Measurements from ENCODE around the gene PTGER3. TPM values are rescaled to one million over a fixed set of nuclear protein-coding genes. Genes with fewer than 3 reads are reported as not detected.

PTGER3 gene
- total RNA-seq, 1 donor from 2014 or later = 2.5 TPM

GRCh38 chr1:71053146-71053545 is 5.5 kb upstream of the PTGER3 start:
- no peak overlapping the region for H3K27ac Mint-ChIP-seq (ENCODE audit: unreplicated experiment)
- peaks cover 2% of the 10 kb centered on the region for H3K36me3 Mint-ChIP-seq (ENCODE audit: low read depth)
- DNase-seq (ENCODE audit: low spot score) = no peak
- no peak overlapping the region for H3K4me3 Mint-ChIP-seq (ENCODE audit: unreplicated experiment)
- H3K9me3 Mint-ChIP-seq (ENCODE audit: low read depth) = no peaks in the 10 kb centered on the region
- no peak for TF ChIP-seq CTCF (IDR thresholded peaks at IDR 0.05)
- H3K27me3 Mint-ChIP-seq (ENCODE audit: low read depth) = peaks cover 10% of the 10 kb centered on the region
- H3K4me1 Mint-ChIP-seq (ENCODE audit: low read depth) = peaks cover 1% of the 10 kb centered on the region

GRCh38 chr1:71049951-71050598 is 2.5 kb upstream of the PTGER3 start:
- peak; percentile 89 for TF ChIP-seq CTCF (IDR thresholded peaks at IDR 0.05)
- no peak for DNase-seq (ENCODE audit: low spot score)
- Mint-ChIP-seq H3K27ac (ENCODE audit: unreplicated experiment) (no peak overlapping the region), H3K9me3 (ENCODE audit: low read depth) (no peaks in the 10 kb centered on the region), H3K36me3 (ENCODE audit: low read depth) (no peaks in the 10 kb centered on the region), H3K27me3 (ENCODE audit: low read depth) (peaks cover 30% of the 10 kb centered on the region), H3K4me3 (ENCODE audit: unreplicated experiment) (no peak overlapping the region), H3K4me1 (ENCODE audit: low read depth) (peaks cover 10% of the 10 kb centered on the region)

- H3K27me3 Mint-ChIP-seq (ENCODE audit: low read depth) = peaks cover 37% of the 10 kb centered on the region
- H3K27ac Mint-ChIP-seq (ENCODE audit: unreplicated experiment) = no peak overlapping the region
- peak overlapping the region; percentile 73 for H3K4me3 Mint-ChIP-seq (ENCODE audit: unreplicated experiment)
- no peak for TF ChIP-seq CTCF (IDR thresholded peaks at IDR 0.05)
- H3K4me1 Mint-ChIP-seq (ENCODE audit: low read depth) = peaks cover 10% of the 10 kb centered on the region
- H3K36me3 Mint-ChIP-seq (ENCODE audit: low read depth) = no peaks in the 10 kb centered on the region
- DNase-seq (ENCODE audit: low spot score) = peak; percentile 92
- H3K9me3 Mint-ChIP-seq (ENCODE audit: low read depth) = no peaks in the 10 kb centered on the region
Observed at GRCh38 chr1:71046891-71047634, 553 bp downstream of the PTGER3 start.

- Mint-ChIP-seq H3K27me3 (ENCODE audit: low read depth) (peaks cover 43% of the 10 kb centered on the region), H3K27ac (ENCODE audit: unreplicated experiment) (no peak overlapping the region), H3K4me3 (ENCODE audit: unreplicated experiment) (peak overlapping the region; percentile 44), H3K4me1 (ENCODE audit: low read depth) (peaks cover 16% of the 10 kb centered on the region), H3K9me3 (ENCODE audit: low read depth) (no peaks in the 10 kb centered on the region), H3K36me3 (ENCODE audit: low read depth) (no peaks in the 10 kb centered on the region)
- no peak for TF ChIP-seq CTCF (IDR thresholded peaks at IDR 0.05)
- no peak for DNase-seq (ENCODE audit: low spot score)
Observed at GRCh38 chr1:71045463-71046028, 2.1 kb downstream of the PTGER3 start.

GRCh38 chr1:71044833-71045232 is 2.8 kb downstream of the PTGER3 start:
- no peak for DNase-seq (ENCODE audit: low spot score)
- TF ChIP-seq CTCF (IDR thresholded peaks at IDR 0.05) = no peak
- Mint-ChIP-seq H3K27me3 (ENCODE audit: low read depth) (peaks cover 43% of the 10 kb centered on the region), H3K36me3 (ENCODE audit: low read depth) (peaks cover under 1% of the 10 kb centered on the region), H3K27ac (ENCODE audit: unreplicated experiment) (no peak overlapping the region), H3K9me3 (ENCODE audit: low read depth) (no peaks in the 10 kb centered on the region), H3K4me3 (ENCODE audit: unreplicated experiment) (no peak overlapping the region), H3K4me1 (ENCODE audit: low read depth) (peaks cover 17% of the 10 kb centered on the region)
